Stimulated activated CD8-positive, alpha-beta memory T cell treated with anti-CD3 and anti-CD28 coated beads, Interleukin-15, amount 100 ng/mL, for 1 hour (primary cell): Measurements from ENCODE around the gene MINK1.
A peak's percentile ranks its signal among the peaks of the same experiment; 100 is the strongest.

Experiments
- DNase-seq: peaks from one replicate; pipeline ENCODE4 v3.0.0-alpha.2; 2020; ENCODE audit warnings: low read depth

The MINK1 gene

DNA sequence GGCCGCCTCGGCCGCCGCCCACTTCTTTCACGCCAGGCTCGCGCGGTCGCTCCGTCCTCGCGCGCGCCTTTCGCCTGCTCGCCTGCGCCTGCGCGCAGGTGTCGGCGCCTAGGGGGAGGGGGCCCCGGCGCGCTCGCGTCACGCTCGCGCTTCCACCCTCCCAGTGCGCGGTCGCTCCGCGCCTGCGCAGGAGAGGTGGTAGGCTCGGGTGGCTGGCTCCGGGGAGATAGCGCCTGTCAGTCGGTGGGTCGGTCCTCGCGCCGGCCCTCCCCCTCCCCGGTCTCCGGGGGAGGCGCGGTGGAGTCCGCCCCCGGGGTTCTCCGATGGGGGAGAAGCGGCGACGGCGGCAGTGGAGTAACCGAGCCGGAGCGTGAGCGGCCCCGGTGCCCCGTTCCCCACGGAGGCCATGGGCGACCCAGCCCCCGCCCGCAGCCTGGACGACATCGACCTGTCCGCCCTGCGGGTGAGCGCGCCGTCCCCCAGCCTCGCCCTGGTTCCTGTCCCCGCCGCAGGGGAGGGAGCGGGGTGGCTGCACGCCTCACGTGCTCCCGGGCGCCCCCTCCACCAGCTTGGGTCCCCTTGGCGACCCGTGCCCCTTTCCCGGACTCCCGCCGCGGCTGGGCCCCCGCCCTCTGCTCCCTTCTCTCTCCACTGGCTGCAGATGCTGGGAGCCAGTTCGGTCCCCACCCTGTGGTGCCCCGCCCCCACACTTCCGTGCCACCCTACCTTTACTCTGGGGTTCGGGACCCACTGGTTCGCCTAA, at the start of gene MINK1:
Gene MINK1, plus strand, starts transcription at position 163 of the 763 bp plus-strand sequence. Its CDS starts 244 bp downstream, at position 407.
- DNase-seq = peak; percentile 72

DNA sequence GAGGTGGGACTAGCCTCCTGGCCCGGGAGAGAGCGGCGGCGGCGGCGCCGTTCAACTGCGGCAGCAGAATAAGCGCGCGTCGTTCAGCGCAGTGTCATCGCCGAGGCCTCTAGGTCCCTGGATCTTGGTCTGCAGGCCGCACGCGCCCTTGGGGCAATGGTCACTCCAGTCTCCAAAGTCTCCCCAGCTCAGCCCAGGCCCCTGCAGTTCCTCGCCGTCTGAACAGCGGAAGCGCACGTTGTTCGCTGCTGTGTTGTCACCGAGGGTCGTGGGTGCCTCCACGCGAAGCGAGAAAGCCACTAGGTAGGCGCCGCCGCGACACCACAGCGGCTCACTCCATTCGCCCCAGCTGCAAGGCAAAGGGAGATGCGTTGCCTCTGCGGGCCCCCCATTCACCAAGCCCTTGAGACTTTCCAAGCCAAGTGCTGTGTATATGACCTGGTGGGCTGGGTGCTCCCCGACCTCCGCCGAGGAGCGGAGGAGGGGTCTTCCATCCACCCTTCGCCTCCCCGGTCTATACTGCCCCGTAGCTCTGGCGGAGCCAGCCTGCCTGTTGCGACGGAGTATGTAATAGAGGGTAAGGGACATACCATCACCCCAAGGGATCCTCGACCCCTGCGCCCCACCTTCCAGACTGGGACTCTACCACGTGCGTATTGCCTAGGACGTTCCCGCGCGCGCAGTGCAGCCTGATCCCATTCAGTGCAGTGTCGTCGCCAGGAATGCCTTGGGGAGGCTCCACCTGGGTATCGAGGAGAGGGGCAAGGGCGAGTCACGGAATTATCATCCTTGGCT, 47.6 kb upstream of the MINK1 start:
- no peak for DNase-seq

DNA sequence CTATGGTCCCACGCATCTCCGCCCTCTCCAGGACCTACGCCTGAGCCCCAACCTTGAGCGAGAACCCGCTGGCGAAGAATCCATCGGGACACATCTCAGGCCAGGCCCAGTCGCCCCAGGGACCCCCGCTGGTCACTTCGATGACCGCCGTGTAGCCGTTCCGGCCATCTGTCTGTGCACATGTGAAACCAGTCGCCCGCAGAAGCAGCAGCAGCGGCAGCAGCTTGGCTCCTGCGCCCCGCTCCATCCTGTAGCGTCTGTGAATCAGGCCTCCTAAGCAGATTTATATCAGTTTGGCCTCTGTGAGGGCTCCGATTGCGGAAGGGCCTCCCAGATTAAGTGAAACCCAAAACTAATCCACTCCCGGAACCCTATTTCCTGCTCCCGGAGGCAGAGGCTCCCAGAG, 47.0 kb upstream of the MINK1 start, which contains the start of gene VMO1:
Gene VMO1, minus strand, starts transcription at position 259 of the 406 bp plus-strand sequence. Its CDS starts 12 bp downstream, at position 247.
- DNase-seq = no peak

DNA sequence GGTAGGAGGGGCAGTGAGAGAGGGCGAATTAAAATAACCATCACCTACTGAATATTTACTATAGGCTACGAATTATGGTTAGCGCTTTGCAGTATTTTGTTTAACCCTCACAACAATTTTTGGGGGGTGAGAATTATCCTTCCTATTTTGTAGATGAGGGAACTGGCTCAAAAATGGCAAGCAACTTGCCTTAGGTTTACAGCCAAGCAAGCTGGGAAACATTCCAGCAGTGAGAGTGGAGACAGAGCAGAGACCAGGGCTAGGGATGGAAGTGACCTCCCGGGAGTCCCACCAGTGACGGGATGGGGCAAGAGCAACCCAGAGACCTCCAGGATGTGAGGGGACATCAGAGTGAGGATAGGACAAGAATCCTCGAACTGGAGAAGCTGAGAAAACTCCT, 46.6 kb upstream of the MINK1 start:
- no peak for DNase-seq

DNA sequence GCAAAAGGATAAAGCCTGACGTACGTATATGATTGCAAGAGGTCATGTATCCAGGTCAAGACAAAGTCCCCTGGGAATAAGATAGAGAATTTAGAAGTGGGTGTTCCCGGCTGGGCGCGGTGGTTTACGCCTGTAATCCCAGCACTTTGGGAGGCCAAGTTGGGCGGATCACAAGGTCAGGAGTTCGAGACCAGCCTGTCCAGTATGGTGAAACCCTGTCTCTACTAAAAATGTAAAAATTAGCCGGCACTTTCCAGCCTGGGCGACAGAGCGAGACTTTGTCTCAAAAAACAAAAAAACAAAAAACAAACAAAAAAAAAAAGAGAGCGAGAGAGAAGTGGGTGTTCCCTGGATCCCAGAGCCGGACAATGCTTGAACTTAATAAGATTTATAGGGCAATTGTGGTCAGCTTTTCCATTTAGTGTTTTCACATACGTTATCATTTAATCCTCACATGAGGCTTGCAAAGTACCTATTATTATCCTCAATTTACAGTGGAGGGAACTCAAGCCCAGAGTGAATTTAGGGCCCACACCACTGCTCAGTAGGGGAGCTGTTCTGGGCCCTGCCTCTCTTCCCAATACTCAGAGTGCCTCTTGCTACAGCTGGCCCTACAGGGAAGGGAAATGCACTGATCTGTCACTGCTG, 44.9 kb upstream of the MINK1 start:
- DNase-seq = no peak

DNA sequence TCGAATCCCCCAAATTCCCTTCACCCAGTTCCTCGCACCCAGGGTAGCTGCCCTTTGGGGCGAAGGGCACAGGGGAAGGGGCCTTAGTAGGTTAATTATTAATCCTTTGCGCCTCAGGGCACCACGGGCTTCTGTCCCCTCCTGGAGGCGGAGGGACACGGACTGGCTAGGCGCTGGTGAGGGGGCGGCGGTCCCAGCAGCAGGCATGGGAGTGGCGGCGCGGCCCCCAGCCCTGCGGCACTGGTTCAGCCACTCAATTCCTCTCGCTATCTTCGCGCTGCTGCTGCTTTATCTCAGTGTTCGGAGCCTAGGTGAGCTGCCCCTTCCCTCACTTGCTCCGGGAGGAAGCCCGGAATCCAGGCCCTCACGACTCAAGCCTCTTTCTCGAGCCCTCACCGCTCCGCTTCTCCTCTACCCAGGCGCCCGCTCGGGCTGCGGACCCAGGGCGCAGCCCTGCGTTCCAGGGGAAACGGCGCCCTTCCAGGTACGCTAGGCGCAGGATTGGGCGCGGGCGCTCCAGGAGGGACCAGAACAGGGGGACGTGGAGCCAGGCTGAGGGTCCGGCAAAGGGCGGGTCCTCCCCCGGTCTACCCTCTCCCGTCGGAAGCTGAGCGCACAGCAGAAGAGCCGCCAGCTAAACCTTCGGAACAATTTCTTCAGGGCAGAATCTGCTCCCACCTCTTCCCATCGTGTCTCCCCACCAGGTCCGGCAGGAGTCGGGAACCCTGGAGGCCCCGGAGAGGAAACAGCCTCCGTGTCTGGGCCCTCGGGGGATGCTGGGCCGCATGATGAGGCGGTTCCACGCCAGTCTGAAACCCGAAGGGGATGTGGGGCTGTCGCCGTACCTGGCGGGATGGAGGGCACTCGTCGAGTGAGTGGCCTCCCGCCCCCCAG, 44.1 kb upstream of the MINK1 start, which contains the start of gene GLTPD2:
Gene GLTPD2, plus strand, starts transcription at position 158 of the 894 bp plus-strand sequence. Its CDS starts 48 bp downstream, at position 206.
- no peak for DNase-seq

DNA sequence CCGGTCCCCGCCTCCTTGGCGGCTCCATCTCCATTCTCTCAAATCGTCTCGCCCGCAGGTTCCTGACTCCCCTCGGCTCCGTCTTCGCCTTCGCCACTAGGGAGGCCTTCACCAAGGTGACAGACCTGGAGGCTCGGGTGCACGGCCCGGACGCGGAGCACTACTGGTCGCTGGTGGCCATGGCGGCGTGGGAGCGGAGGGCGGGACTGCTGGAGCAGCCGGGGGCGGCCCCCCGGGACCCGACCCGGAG, 43.5 kb upstream of the MINK1 start:
- no peak for DNase-seq

DNA sequence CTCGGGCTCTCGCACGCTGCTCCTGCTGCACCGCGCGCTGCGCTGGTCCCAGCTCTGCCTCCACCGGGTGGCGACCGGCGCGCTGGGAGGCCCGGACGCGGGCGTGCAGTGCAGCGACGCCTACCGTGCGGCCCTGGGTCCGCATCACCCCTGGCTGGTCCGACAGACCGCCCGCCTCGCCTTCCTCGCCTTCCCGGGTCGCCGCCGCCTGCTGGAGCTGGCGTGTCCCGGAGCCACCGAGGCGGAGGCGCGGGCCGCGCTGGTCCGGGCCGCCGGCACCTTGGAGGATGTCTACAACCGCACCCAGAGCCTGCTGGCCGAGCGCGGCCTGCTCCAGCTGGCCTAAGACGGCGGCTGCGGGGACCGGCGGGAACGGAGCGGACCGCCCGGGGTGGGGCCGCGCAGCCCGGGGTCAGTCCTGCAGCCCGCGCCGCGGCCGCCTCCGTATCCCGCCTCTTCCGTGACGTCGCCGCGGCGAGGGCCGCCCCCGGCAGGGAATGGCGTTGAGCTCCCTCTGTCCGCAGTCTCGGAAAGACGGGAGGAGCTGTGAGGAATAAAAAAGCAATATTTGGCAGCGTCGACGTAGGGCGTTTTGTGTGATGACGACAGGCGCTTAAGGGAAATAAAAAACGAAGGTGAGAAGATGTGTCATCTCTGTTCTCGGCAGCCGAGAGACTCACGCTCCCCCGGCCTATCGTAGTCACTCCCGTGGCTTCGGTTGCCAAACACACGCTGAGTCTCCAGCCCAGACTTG, 43.0 kb upstream of the MINK1 start:
- DNase-seq = peak; percentile 46

DNA sequence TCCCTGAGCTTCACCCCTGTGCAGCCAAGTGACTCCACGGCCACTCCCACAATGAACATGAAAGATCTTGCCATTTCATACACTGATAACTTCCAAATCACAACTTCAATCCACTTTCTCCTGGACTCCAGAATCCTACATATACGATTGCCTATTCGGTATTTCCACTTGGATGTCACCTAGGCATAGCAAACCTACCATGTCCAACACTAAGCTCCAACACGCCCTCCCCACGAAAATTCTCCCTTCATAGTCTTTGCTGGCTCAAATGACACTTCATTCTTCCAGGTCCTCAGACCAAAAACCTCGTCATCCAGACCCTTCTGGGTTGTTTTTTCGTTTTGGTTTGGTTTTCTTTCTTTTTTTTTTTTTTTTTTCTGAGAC, 42.4 kb upstream of the MINK1 start:
- no peak for DNase-seq

DNA sequence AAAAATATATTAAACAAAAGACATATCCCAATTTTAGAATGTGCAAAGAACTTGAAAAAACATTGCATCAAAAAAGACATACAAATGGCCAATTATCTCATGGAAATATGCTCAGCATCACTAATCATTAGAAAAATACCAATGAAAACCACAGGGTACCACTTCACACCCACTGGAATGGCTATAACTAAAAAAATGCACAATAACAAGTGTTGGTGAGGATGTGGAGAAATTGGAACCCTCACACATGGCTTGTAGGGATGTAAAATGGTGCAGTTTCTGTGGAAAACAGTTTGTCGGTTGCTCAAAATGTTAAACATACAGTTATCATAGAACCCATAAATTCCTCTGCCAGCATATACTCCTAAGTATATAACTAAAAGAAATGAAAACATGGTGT, 38.0 kb upstream of the MINK1 start:
- no peak for DNase-seq

DNA sequence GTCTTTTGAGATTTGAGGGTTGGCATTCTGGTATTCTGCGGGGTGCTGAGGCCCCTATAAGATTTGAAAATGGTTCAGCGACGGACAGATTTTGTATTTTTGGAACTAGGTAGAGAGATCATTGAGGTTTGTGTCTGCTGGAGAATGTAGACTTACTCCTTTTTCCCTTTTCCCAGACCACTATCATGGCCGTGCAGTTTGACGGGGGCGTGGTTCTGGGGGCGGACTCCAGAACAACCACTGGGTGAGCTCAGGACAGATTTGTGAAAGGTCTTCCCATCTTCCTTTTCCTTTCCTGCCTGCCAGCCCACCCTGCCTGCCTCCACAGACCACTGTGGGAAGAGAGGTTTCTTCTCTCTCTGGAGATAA, 36.6 kb upstream of the MINK1 start:
- no peak for DNase-seq

DNA sequence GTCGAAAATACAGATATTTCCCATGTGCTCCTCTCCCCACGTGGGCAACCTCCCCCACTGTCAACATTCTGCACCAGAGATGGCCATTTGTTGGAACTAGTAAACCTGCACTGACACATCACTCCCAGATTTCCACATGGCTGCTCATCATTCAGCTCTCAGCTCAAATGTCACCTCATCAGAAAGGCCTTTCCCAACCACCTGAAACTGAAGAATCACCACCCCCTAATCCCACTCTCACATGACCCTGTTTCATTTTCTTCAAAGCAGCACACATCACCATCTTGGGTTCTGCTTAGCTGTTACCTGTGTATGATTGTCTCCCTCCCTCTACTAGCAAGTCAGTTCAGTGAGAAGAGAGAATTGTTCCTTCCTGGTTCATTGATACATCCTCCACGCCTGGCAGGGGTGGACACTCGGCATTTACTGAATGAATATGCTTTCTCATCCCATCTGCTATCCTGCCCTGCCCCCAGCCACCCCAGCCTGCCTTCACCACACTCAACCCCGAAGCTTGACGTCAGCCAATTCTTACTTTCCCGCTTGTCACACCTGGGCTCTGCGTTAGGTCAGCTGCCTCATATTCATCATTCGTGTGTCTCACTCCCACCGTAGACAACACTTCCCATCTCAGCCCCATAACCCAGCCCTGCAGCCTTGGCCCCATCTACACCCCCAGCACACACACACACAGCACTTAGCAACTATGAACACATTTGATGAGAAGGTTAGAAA, 32.5 kb upstream of the MINK1 start:
- DNase-seq = no peak

DNA sequence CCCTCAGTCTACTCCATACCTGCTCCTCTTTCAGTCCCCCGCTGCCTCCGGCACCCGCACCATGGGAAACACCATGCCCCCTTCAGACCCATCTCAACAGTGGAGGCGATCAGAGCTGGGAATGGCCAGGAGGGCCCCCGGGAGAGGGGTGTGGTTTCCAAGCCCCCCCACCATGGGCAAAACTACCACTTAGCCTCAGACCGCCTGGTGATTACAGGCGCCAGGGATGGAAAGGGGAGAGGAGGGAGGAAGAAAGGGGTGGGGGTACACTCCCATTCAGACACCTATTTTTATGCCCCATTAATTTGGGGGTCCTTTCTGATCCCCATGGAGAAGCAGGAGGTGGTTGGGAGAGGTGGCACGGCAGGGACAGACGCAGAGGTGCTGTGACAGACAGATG, 30.9 kb upstream of the MINK1 start, which contains the start of gene C17orf114:
Gene C17orf114, minus strand, starts transcription at position 101 of the 400 bp plus-strand sequence.
- DNase-seq = no peak

DNA sequence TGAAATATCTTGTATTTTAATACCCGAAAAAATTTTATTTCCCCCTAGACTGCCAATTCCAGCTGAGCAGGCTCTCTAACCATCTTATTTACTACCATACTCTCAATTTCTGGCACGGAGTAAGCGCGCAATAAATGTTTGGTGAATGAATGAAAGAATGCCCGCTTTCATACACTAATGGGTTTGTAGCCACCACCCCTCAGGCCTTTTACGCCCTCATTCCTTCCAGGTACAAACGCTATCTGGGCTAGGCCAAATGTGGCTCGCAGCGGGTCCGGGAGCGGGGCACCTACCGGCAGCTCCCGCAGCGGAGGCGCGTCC, 26.7 kb upstream of the MINK1 start:
- DNase-seq = no peak

DNA sequence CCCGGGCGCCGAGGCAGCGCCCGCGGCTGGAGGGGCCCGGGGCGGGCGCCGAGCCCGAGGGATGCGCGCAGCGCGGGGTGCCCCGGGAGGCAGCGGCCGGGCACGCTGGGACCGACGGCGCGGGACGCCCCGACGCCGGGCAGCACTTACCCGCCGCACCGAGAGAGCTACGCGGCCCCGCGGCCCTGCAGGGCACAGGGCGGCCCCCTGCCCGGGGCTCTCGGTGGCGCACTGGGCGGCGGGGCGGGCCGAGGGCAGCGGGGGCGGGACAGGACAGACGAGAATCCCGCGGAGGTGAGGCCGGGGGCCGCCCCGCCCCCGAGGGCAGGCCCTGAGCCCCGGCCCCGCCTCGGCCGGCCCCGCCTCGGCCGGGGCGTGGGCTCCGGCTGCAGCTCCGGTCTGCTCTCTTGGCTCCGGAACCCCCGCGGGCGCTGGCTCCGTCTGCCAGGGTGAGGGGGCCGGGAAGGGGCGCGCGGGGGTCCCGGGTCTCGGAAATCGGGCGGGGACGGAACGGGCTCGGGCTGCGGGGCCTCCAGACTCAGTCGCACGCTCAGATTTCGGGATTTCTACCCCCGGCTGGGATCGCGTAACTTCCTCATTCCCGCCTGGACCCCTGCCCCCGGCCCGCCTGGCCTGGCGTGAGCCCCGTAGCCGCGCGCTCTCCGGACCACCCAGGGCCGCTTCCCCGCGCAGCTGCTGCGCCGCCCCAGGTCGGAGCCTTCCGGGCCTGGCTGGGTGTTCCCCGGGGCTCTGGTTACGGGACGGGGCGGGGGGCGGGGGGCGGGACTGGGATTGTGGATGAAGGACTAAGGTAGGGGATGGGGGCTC, 26.1 kb upstream of the MINK1 start, which contains the start of gene PLD2:
Gene PLD2, plus strand, starts transcription at position 376 of the 828 bp plus-strand sequence. CDS start 621 bp downstream, outside the sequence.
- DNase-seq = peak; percentile 67

DNA sequence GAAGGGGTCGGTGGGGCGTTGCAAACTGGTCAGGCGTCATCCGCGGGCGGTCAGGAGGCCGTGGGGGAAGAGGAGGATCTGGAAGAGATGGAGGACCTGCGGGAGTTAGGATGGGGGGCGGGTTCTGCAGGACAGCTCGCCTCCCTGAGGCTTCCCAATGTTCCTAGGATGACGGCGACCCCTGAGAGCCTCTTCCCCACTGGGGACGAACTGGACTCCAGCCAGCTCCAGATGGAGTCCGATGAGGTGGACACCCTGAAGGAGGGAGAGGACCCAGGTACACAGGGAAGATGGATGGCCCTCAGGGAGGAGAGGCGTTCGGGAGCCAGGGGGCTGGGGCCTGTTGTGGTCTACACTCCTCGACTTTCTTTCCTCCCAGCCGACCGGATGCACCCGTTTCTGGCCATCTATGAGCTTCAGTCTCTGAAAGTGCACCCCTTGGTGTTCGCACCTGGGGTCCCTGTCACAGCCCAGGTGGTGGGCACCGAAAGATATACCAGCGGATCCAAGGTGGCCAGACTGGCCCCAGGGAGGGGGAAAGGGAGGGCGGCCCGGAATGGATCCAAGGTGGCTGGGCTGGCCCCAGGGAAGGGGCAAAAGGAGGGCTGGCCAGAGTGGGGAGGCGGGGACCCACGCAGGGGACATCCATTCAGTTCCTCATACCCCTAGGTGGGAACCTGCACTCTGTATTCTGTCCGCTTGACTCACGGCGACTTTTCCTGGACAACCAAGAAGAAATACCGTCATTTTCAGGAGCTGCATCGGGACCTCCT, 25.3 kb upstream of the MINK1 start:
- DNase-seq = no peak

DNA sequence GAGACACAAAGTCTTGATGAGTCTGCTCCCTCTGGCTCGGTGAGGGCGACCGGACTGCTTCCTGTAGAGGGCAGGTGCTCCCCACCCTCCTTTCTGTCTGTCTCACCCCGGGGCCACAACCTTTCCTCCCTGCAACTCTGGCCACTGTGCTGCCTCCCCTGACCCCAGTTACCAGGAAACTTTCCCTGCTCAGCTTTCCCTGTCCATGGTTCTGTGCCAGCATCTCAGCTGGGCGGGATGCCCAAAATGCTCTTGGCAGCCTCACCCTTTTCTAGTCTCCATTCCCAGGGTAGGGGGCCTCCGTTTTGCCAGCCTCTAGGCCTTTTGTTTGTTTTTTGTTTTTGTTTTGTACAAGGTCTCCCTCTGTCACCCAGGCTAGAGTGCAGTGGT, 24.8 kb upstream of the MINK1 start:
- DNase-seq = no peak

DNA sequence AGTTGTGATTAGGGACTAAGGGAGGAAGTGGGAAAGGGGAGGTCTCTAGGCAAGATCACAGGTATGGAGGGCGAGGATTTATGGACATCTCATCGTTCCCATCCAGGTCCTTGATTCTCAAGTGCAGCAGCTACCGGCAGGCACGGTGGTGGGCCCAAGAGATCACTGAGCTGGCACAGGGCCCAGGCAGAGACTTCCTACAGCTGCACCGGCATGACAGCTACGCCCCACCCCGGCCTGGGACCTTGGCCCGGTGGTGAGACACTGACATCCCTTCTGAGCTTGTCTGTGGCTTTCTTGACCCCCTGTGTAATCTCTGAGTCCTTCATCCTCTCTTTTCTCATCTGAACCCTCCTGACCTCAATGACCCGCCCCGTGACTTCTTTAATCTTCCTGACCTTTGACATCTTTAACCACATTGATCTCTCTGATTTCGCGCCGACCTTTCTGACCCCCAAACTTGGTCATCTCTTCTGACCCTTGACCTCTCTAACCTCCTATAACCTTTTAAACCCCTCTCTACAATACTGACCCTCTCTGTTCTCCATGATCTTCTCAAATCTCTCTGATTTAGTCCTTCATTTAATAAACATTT, 22.3 kb upstream of the MINK1 start:
- DNase-seq = no peak
